Measurements from ENCODE around the gene ZMIZ1.

DNA sequence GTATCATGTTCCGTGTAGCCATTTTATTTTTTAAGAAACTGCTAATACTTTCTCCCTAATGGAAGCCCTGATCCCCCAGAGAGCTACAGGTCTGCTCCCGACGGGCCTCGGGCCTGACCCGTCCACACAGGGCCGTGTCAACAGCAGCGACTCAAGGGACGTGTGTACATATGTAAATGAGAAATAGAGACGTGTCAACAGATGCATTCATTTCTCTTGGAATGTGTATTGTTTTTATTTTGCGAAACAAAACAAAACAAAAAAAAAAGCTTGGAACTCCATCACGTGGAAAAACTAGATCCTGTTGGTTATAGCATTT lies 246.8 kb downstream of the ZMIZ1 start:
- TF ChIP-seq POLR2A (IDR thresholded peaks at IDR 0.05), result no peak
- TF ChIP-seq, protein P1, sequence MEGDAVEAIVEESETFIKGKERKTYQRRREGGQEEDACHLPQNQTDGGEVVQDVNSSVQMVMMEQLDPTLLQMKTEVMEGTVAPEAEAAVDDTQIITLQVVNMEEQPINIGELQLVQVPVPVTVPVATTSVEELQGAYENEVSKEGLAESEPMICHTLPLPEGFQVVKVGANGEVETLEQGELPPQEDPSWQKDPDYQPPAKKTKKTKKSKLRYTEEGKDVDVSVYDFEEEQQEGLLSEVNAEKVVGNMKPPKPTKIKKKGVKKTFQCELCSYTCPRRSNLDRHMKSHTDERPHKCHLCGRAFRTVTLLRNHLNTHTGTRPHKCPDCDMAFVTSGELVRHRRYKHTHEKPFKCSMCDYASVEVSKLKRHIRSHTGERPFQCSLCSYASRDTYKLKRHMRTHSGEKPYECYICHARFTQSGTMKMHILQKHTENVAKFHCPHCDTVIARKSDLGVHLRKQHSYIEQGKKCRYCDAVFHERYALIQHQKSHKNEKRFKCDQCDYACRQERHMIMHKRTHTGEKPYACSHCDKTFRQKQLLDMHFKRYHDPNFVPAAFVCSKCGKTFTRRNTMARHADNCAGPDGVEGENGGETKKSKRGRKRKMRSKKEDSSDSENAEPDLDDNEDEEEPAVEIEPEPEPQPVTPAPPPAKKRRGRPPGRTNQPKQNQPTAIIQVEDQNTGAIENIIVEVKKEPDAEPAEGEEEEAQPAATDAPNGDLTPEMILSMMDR (IDR thresholded peaks at IDR 0.05), result no peak

Measured in body of pancreas (tissue), 4 donors.